SK-N-SH (cell line): ENCODE data around the gene RIN3. TPM values are rescaled to one million over a fixed set of nuclear protein-coding genes. Genes with fewer than 3 reads are reported as not detected.

Experiments
- CTCF ChIA-PET: fragments of 300-600, 350-600 bp; formaldehyde crosslinking; extraction: SDS; loops from one replicate; lab custom pipeline; 2021; lab: Yijun Ruan, JAX
- POLR2A ChIA-PET: fragments of 350-600 bp; sonication (Branson Sonifier 250); formaldehyde crosslinking; extraction: SDS; loops from one replicate; lab custom pipeline; 2020; ENCODE audit warnings: antibody characterized with exemption, inconsistent platforms; lab: Yijun Ruan, JAX
- DNase-seq: peaks from one replicate; pipeline ENCODE4 v3.0.0; 2012
- H2AFZ ChIP-seq: fragments of 200-600 bp; sonication (generic); 2 replicates; pipeline ENCODE4 v1.8.1; 2016; ENCODE audit warnings: antibody characterized with exemption, mild to moderate bottlenecking, low read depth
- H3F3A ChIP-seq: fragments of 200-600 bp; sonication (generic); replicated peaks from 2 replicates; pipeline ENCODE3; 2016; ENCODE audit warnings: antibody characterized with exemption, mild to moderate bottlenecking; ENCODE audit not compliant: insufficient read depth
- H3K27ac ChIP-seq, 2 experiments: fragments of 200-500 bp in 1 of 2; fragments of 200-600 bp in 1 of 2; sonication (Bioruptor generic) in 1 of 2; sonication (generic), shearing (Covaris generic) in 1 of 2; 2 replicates each; pipeline versions ENCODE4 v1.5.1 to v1.6.1; 2014 to 2016; ENCODE audit warnings: low read depth in 2 of 2, inconsistent platforms in 1 of 2, low read length in 1 of 2, mild to moderate bottlenecking in 1 of 2, mixed read lengths in 1 of 2
- H3K27me3 ChIP-seq: fragments of 200-600 bp; sonication (generic), shearing (Covaris generic); 2 replicates; pipeline ENCODE4 v1.6.1; 2016; ENCODE audit warnings: mixed run types; ENCODE audit not compliant: insufficient read depth
- H3K36me3 ChIP-seq, 2 experiments: fragments of 200-500 bp in 1 of 2; fragments of 200-600 bp in 1 of 2; sonication (Bioruptor generic) in 1 of 2; sonication (generic) in 1 of 2; replicated peaks in 1 of 2; 2 replicates each; pipeline versions ENCODE3 to v1.5.1; 2014 to 2016; ENCODE audit warnings: low read length in 1 of 2, mild to moderate bottlenecking in 1 of 2; ENCODE audit not compliant: insufficient read depth in 2 of 2, control insufficient read depth in 1 of 2
- H3K4me1 ChIP-seq, 2 experiments: fragments of 200-500 bp in 1 of 2; fragments of 200-600 bp in 1 of 2; sonication (Bioruptor generic) in 1 of 2; sonication (generic), shearing (Covaris generic) in 1 of 2; 2 replicates each; pipeline versions ENCODE4 v1.5.1 to v1.6.1; 2014 to 2016; ENCODE audit warnings: low read depth in 1 of 2, low read length in 1 of 2, mixed run types in 1 of 2; ENCODE audit not compliant: insufficient read depth in 2 of 2, control insufficient read depth in 1 of 2
- H3K4me2 ChIP-seq: fragments of 200-600 bp; sonication (generic), shearing (Covaris generic); 2 replicates; pipeline ENCODE4 v1.6.1; 2017; ENCODE audit warnings: mixed run types
- H3K4me3 ChIP-seq, 2 experiments: fragments of 200-500 bp in 1 of 2; fragments of 200-600 bp in 1 of 2; sonication (Bioruptor generic) in 1 of 2; sonication (generic), shearing (Covaris generic) in 1 of 2; 2 replicates each; pipeline versions ENCODE4 v1.5.1 to v1.8.1; 2014 to 2016; ENCODE audit warnings: low read depth in 2 of 2, inconsistent platforms in 1 of 2, low read length in 1 of 2, mild to moderate bottlenecking in 1 of 2, mixed read lengths in 1 of 2, moderate library complexity in 1 of 2
- H3K79me2 ChIP-seq: fragments of 200-600 bp; sonication (generic); 2 replicates; pipeline ENCODE4 v1.8.1; 2017; ENCODE audit warnings: mild to moderate bottlenecking; ENCODE audit not compliant: insufficient read depth
- H3K9ac ChIP-seq: fragments of 200-600 bp; sonication (generic); 2 replicates; pipeline ENCODE4 v1.6.1; 2017; ENCODE audit warnings: mixed run types
- H3K9me2 ChIP-seq: fragments of 200-600 bp; sonication (generic); 2 replicates; pipeline ENCODE4 v1.6.1; 2017; ENCODE audit warnings: mixed run types
- H3K9me3 ChIP-seq: fragments of 200-600 bp; sonication (generic); 2 replicates; pipeline ENCODE4 v1.6.1; 2017; ENCODE audit warnings: mixed run types, mild to moderate bottlenecking, moderate library complexity
- H4K20me1 ChIP-seq: fragments of 200-600 bp; sonication (generic); 2 replicates; pipeline ENCODE4 v1.6.1; 2017; ENCODE audit warnings: mild to moderate bottlenecking, mixed run types; ENCODE audit not compliant: insufficient read depth
- CTCF ChIP-seq: fragments of 200-600 bp; sonication (generic); IDR thresholded peaks from 2 replicates; pipeline ENCODE4 v1.6.1; 2017; ENCODE audit warnings: antibody characterized with exemption, mild to moderate bottlenecking, moderate library complexity
- EP300 ChIP-seq, 2 experiments: IDR thresholded peaks; 2 replicates each; pipeline versions ENCODE4 v1.4.0 to v1.6.1; 2012; ENCODE audit warnings: borderline replicate concordance in 1 of 2, low read depth in 1 of 2, low read length in 1 of 2
- IRF3 ChIP-seq: fragments of 150-350 bp; IDR thresholded peaks from 2 replicates; pipeline ENCODE4 v1.6.1; 2016; ENCODE audit warnings: mild to moderate bottlenecking, low read depth, low read length
- MEF2A ChIP-seq: IDR thresholded peaks from 2 replicates; pipeline ENCODE4 v1.4.0; 2012; ENCODE audit warnings: low read depth, borderline replicate concordance
- RAD21 ChIP-seq: IDR thresholded peaks from 2 replicates; pipeline ENCODE4 v1.6.1; 2012; ENCODE audit warnings: mild to moderate bottlenecking, low read length
- RFX5 ChIP-seq: IDR thresholded peaks from 2 replicates; pipeline ENCODE4 v1.6.1; 2012; ENCODE audit warnings: mild to moderate bottlenecking, improper control_type of control experiment, low read length
- SIN3A ChIP-seq: IDR thresholded peaks from 2 replicates; pipeline ENCODE4 v1.6.1; 2012; ENCODE audit warnings: low read depth, mild to moderate bottlenecking, low read length, moderate library complexity, borderline replicate concordance
- TCF12 ChIP-seq: IDR thresholded peaks from 2 replicates; pipeline ENCODE4 v1.4.0; 2012
- USF1 ChIP-seq: IDR thresholded peaks from 2 replicates; pipeline ENCODE4 v1.4.0; 2012; ENCODE audit warnings: low read depth, borderline replicate concordance
- USF2 ChIP-seq: fragments of 150-350 bp; IDR thresholded peaks from 2 replicates; pipeline ENCODE4 v1.6.1; 2017; ENCODE audit warnings: antibody characterized with exemption, low read length, low read depth, borderline replicate concordance
- WGBS: methylation state at CpG from one replicate; pipeline ENCODE4 v1.1.6; 2017; ENCODE audit warnings: low lambda C conversion rate; 5-methylcytosine and 5-hydroxymethylcytosine counted together
- polyA plus RNA-seq, 3 experiments: library from polyadenylated mRNA; depleted of rRNA; stranded (reverse); fragments of >200 nt; gene quantifications; 2 replicates each; pipeline ENCODE4 v1.2.3, GENCODE V29; 2012

The RIN3 gene
- polyA plus RNA-seq, 1 of the 3 experiments (the other 2 are of a cell fraction) = 12.4 TPM

- H3K9ac ChIP-seq = no peak overlapping the region
- no peaks in the 10 kb centered on the region for H3K9me3 ChIP-seq
- POLR2A ChIA-PET = no interaction called here
- TF ChIP-seq EP300 (IDR thresholded peaks at IDR 0.05; ENCODE audit: borderline replicate concordance in 1 of 2, low read depth in 1 of 2, low read length in 1 of 2) (no peak), SIN3A (no peak)
- TF ChIP-seq, all 33 proteins: peak for 0
- Histone ChIP-seq H4K20me1 (no peaks in the 10 kb centered on the region), H3K4me3 (no peak overlapping the region), H3K4me2 (no peak overlapping the region), H3K79me2 (no peaks in the 10 kb centered on the region), H3K9me2 (no peaks in the 10 kb centered on the region), H3F3A (no peaks in the 10 kb centered on the region), H2AFZ (no peak overlapping the region), H3K4me1 (peaks cover under 1 to 2% of the 10 kb centered on the region in 2 experiments; a peak in 3 of 4 replicates), H3K36me3 (peaks cover 6 to 14% of the 10 kb centered on the region in 2 experiments), H3K27me3 (no peaks in the 10 kb centered on the region), H3K27ac (no peak overlapping the region)
- 83% methylated on average over 6 of the region's 6 CpGs for WGBS
- no peak for DNase-seq
- CTCF ChIA-PET = interaction anchor here (1.4 kb wide), 1 partner anchor 19 kb away, joined by 3 read pairs; no protein-coding TSS in a partner anchor
Observed at GRCh38 chr14:92570674-92571262, 57.2 kb downstream of the RIN3 start.

GRCh38 chr14:92572050-92572449 lies 58.5 kb downstream of the RIN3 start:
- H3K27ac ChIP-seq = no peak overlapping the region
- no peak overlapping the region for H3K4me3 ChIP-seq
- H3K9me2 ChIP-seq = no peaks in the 10 kb centered on the region
- H3K9ac ChIP-seq = no peak overlapping the region
- TF ChIP-seq USF2 = no peak
- TF ChIP-seq IRF3 = no peak
- TF ChIP-seq RAD21 = no peak
- TF ChIP-seq RFX5 = no peak
- TF ChIP-seq CTCF = no peak
- no peak for TF ChIP-seq MEF2A
- no peak for TF ChIP-seq USF1
- TF ChIP-seq EP300 (IDR thresholded peaks at IDR 0.05; ENCODE audit: borderline replicate concordance in 1 of 2, low read depth in 1 of 2, low read length in 1 of 2) = no peak
- no peak for TF ChIP-seq TCF12
- no peaks in the 10 kb centered on the region for H3K79me2 ChIP-seq
- ChIA-PET CTCF (interaction anchor here (0.6 kb wide), 1 partner anchor 11 kb away, joined by 3 read pairs; no protein-coding TSS in a partner anchor), POLR2A (no interaction called here)
- 78% methylated on average over 9 of the region's 10 CpGs for WGBS
- DNase-seq = no peak
- H3K27me3 ChIP-seq = no peaks in the 10 kb centered on the region
- H4K20me1 ChIP-seq = no peaks in the 10 kb centered on the region
- no peaks in the 10 kb centered on the region for H3K9me3 ChIP-seq
- H3K4me2 ChIP-seq = no peak overlapping the region
- peaks cover 0 to 2% of the 10 kb centered on the region in 2 experiments; a peak in 2 of 4 replicates for H3K4me1 ChIP-seq
- no peak overlapping the region for H2AFZ ChIP-seq
- H3K36me3 ChIP-seq = peaks cover 4 to 19% of the 10 kb centered on the region in 2 experiments
- H3F3A ChIP-seq = no peaks in the 10 kb centered on the region
